ENCODE measurements around the gene RAD51B. TPM values are rescaled to one million over a fixed set of nuclear protein-coding genes. Genes with fewer than 3 reads are reported as not detected.

Gene RAD51B
- total and polyA plus RNA-seq, 2 donors (not counting 1 experiment from before 2014, with no cell fraction given) = 4.6 to 16.3 TPM

DNA sequence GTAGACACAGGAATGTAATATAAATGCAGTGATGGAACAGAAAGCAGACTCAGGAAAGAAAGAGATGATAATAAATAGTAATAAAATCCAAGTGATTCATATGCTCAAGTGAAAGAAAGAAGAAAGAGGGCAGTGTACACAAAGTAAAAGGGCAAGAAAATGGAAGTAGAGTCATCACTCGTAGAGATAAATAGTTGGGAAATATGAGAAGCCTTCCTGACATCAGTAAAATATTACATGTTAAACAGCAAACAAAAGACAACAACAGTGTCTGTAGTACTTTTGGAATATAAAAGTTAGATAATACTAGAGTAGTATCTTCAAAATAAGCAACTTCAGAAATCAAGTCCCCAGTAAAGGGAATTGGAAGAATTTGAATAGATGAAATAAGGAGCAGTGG lies 412.3 kb downstream of the RAD51B start:
- H3K9me3 ChIP-seq (ENCODE audit: control insufficient read depth, insufficient read depth, low read depth, low read length) = no peaks in the 10 kb centered on the region
- peak overlapping the region; percentile 55 for H3K27ac ChIP-seq (ENCODE audit: insufficient read depth, low read length)
- no peak overlapping the region for H3K4me3 ChIP-seq (replicated peaks in 1 of 4; ENCODE audit: control extremely low read depth in 1 of 4, insufficient read depth in 1 of 4, low read depth in 3 of 4, low read length in 4 of 4)
- peaks cover 15% of the 10 kb centered on the region for H3K4me1 ChIP-seq (ENCODE audit: control insufficient read depth, extremely low read depth, insufficient read depth, low read length)
- no peaks in the 10 kb centered on the region for H3K36me3 ChIP-seq (ENCODE audit: control insufficient read depth, insufficient read depth, low read length)
- H3K27me3 ChIP-seq (ENCODE audit: control insufficient read depth, insufficient read depth, low read length) = no peaks in the 10 kb centered on the region
- no peak for TF ChIP-seq EZH2 (IDR thresholded peaks at IDR 0.05; ENCODE audit: low read length, missing control alignments)
- TF ChIP-seq, protein P1, sequence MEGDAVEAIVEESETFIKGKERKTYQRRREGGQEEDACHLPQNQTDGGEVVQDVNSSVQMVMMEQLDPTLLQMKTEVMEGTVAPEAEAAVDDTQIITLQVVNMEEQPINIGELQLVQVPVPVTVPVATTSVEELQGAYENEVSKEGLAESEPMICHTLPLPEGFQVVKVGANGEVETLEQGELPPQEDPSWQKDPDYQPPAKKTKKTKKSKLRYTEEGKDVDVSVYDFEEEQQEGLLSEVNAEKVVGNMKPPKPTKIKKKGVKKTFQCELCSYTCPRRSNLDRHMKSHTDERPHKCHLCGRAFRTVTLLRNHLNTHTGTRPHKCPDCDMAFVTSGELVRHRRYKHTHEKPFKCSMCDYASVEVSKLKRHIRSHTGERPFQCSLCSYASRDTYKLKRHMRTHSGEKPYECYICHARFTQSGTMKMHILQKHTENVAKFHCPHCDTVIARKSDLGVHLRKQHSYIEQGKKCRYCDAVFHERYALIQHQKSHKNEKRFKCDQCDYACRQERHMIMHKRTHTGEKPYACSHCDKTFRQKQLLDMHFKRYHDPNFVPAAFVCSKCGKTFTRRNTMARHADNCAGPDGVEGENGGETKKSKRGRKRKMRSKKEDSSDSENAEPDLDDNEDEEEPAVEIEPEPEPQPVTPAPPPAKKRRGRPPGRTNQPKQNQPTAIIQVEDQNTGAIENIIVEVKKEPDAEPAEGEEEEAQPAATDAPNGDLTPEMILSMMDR (conservative IDR thresholded peaks at IDR 0.05 in 1 of 2, IDR thresholded peaks at IDR 0.05 in 1 of 2; ENCODE audit: low read depth in 1 of 2, low read length in 2 of 2) = no peak
- no peak overlapping the region for H3K4me2 ChIP-seq (ENCODE audit: extremely low read depth, insufficient read depth, low read length)
- no peaks in the 10 kb centered on the region for H4K20me1 ChIP-seq (ENCODE audit: control insufficient read depth, extremely low read depth, insufficient read depth, low read length)
- peak in 1 of 2 donors; percentile 44 for DNase-seq (ENCODE audit: low read depth in 2 of 2)
- no peaks in the 10 kb centered on the region for H3K79me2 ChIP-seq (ENCODE audit: control insufficient read depth, insufficient read depth, low read length)
- no peak overlapping the region for H3K9ac ChIP-seq (ENCODE audit: insufficient read depth, low read length)
- H2AFZ ChIP-seq (ENCODE audit: low read length) = no peak overlapping the region

DNA sequence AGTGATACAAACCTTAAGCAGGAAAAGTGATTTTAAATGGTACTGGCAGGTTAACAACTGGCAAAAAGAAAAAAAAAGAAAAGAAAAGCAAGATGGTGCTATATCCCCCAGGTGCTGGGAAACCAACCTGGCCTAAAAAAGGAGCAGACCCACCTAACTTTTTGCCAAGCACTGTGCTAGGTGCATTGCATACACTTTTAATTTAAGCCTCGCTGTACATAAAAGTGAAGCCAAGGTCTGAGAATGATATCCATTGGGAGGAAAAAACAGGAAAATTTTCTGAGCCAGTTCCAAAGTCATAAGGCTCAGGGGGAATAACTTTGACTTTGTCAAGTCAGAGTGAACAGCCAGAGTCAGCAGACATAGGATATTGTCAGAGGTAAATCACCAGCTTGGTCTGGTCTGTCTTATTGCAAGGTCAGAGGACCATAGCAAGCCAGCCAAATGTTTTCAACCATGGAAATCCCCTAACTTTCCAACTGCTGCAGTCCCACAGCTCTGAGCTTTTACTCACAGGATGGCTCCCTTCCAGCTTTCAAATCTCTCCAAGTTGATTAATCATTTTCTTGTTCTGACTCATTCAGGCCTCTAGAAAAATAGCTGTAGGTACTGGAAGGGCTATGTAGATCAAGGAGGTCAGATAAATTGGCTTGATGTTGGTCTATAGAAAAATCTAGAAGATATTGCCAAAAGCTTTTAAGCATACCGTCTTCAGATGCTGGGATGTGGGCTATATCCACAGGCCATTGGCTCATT lies 412.9 kb downstream of the RAD51B start:
- Histone ChIP-seq H3K9ac (ENCODE audit: insufficient read depth, low read length) (no peak overlapping the region), H4K20me1 (ENCODE audit: control insufficient read depth, extremely low read depth, insufficient read depth, low read length) (no peaks in the 10 kb centered on the region), H3K4me1 (ENCODE audit: control insufficient read depth, extremely low read depth, insufficient read depth, low read length) (peaks cover 15% of the 10 kb centered on the region), H3K27me3 (ENCODE audit: control insufficient read depth, insufficient read depth, low read length) (no peaks in the 10 kb centered on the region), H3K9me3 (ENCODE audit: control insufficient read depth, insufficient read depth, low read depth, low read length) (no peaks in the 10 kb centered on the region), H3K79me2 (ENCODE audit: control insufficient read depth, insufficient read depth, low read length) (no peaks in the 10 kb centered on the region), H3K4me2 (ENCODE audit: extremely low read depth, insufficient read depth, low read length) (no peak overlapping the region), H3K36me3 (ENCODE audit: control insufficient read depth, insufficient read depth, low read length) (no peaks in the 10 kb centered on the region), H3K27ac (ENCODE audit: insufficient read depth, low read length) (peak overlapping the region; percentile 55), H2AFZ (ENCODE audit: low read length) (no peak overlapping the region), H3K4me3 (replicated peaks in 1 of 4; ENCODE audit: control extremely low read depth in 1 of 4, insufficient read depth in 1 of 4, low read depth in 3 of 4, low read length in 4 of 4) (no peak overlapping the region)
- TF ChIP-seq EZH2 (IDR thresholded peaks at IDR 0.05; ENCODE audit: low read length, missing control alignments) = no peak
- TF ChIP-seq, protein P1 (conservative IDR thresholded peaks at IDR 0.05 in 1 of 2, IDR thresholded peaks at IDR 0.05 in 1 of 2; ENCODE audit: low read depth in 1 of 2, low read length in 2 of 2) = no peak
- DNase-seq (ENCODE audit: low read depth in 2 of 2) = peak; percentile 97 to 100

DNA sequence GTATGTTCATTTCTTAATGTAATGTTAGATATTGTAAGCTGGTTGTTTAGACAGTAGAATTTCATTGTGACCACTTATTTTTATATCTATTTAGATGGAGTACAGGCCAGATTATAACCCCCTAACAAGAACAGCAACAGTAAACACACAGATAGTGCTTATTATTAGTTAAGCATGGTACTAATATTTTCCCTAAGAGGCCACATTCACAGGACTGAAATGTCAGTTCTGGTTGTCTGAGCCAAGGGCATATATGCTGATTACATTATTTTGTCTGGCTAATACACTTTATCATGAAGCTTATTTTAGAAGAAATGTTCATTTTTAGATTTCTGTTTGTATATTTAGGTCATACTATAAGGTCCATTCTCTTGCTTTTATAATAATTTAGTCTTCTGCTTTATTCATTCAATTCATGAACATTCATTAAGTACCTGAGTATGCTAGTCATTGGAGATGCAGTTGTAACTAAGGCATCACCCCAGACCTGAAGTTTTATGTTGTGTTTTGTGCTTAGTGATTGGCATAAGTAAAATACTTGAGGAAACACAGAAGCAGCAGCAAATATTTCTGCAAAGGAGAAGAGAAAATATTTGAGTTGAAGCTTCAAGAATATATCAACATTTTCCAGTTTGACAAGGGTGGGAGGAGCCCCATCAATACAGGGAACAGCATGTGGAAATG lies 413.7 kb downstream of the RAD51B start:
- no peaks in the 10 kb centered on the region for H4K20me1 ChIP-seq (ENCODE audit: control insufficient read depth, extremely low read depth, insufficient read depth, low read length)
- peak in 1 of 2 donors; percentile 58 for DNase-seq (ENCODE audit: low read depth in 2 of 2)

More for the DNA sequence above, 413.7 kb downstream of the RAD51B start:
- Histone ChIP-seq H3K27me3 (ENCODE audit: control insufficient read depth, insufficient read depth, low read length) (no peaks in the 10 kb centered on the region), H3K4me1 (ENCODE audit: control insufficient read depth, extremely low read depth, insufficient read depth, low read length) (peaks cover 15% of the 10 kb centered on the region), H3K36me3 (ENCODE audit: control insufficient read depth, insufficient read depth, low read length) (no peaks in the 10 kb centered on the region), H2AFZ (ENCODE audit: low read length) (no peak overlapping the region), H3K27ac (ENCODE audit: insufficient read depth, low read length) (peak overlapping the region; percentile 19), H3K4me3 (replicated peaks in 1 of 4; ENCODE audit: control extremely low read depth in 1 of 4, insufficient read depth in 1 of 4, low read depth in 3 of 4, low read length in 4 of 4) (no peak overlapping the region), H3K9me3 (ENCODE audit: control insufficient read depth, insufficient read depth, low read depth, low read length) (no peaks in the 10 kb centered on the region), H3K4me2 (ENCODE audit: extremely low read depth, insufficient read depth, low read length) (no peak overlapping the region), H3K9ac (ENCODE audit: insufficient read depth, low read length) (no peak overlapping the region), H3K79me2 (ENCODE audit: control insufficient read depth, insufficient read depth, low read length) (no peaks in the 10 kb centered on the region)
- TF ChIP-seq, protein P1 (conservative IDR thresholded peaks at IDR 0.05 in 1 of 2, IDR thresholded peaks at IDR 0.05 in 1 of 2; ENCODE audit: low read depth in 1 of 2, low read length in 2 of 2) = no peak
- TF ChIP-seq EZH2 (IDR thresholded peaks at IDR 0.05; ENCODE audit: low read length, missing control alignments) = no peak
